BE2C (cell line): ENCODE data around the gene HOXC10.

ENCODE experiments used
- DNase-seq: peaks from one replicate; pipeline ENCODE4 v3.0.0-alpha.2; 2020
- H3K27me3 ChIP-seq: fragments of 250-450 bp; sonication (Bioruptor Pico); 2 replicates; pipeline ENCODE4 v1.5.1; 2020; ENCODE audit warnings: mild to moderate bottlenecking
- H3K36me3 ChIP-seq: fragments of 250-450 bp; sonication (Bioruptor Pico); 2 replicates; pipeline ENCODE4 v1.5.1; 2020; ENCODE audit warnings: mild to moderate bottlenecking
- H3K4me1 ChIP-seq: fragments of 250-450 bp; sonication (Bioruptor Pico); 2 replicates; pipeline ENCODE4 v1.5.1; 2020
- H3K4me3 ChIP-seq: 2 replicates; pipeline ENCODE4 v1.5.1; 2011; ENCODE audit warnings: low read depth, low read length
- H3K9me3 ChIP-seq: fragments of 250-450 bp; sonication (Bioruptor Pico); 2 replicates; pipeline ENCODE4 v1.5.1; 2020
- CTCF ChIP-seq: IDR thresholded peaks from 2 replicates; pipeline ENCODE4 v1.5.1; 2012; ENCODE audit warnings: mild to moderate bottlenecking, low read depth, low read length

Gene HOXC10

GRCh38 chr12:54029529-54030441, 44.8 kb downstream of the HOXC10 start:
- no peaks in the 10 kb centered on the region for H3K9me3 ChIP-seq
- peaks cover 9% of the 10 kb centered on the region for H3K4me1 ChIP-seq
- no peaks in the 10 kb centered on the region for H3K27me3 ChIP-seq
- H3K36me3 ChIP-seq = no peaks in the 10 kb centered on the region
- no peak for DNase-seq
- TF ChIP-seq CTCF = no peak
- peak overlapping the region; percentile 83 for H3K4me3 ChIP-seq

GRCh38 chr12:54030442-54030801, 45.5 kb downstream of the HOXC10 start:
- no peak for DNase-seq
- H3K27me3 ChIP-seq = no peaks in the 10 kb centered on the region
- TF ChIP-seq CTCF = no peak
- H3K9me3 ChIP-seq = no peaks in the 10 kb centered on the region
- peaks cover 13% of the 10 kb centered on the region for H3K4me1 ChIP-seq
- no peaks in the 10 kb centered on the region for H3K36me3 ChIP-seq
- no peak overlapping the region for H3K4me3 ChIP-seq

- H3K36me3 ChIP-seq = no peaks in the 10 kb centered on the region
- H3K4me3 ChIP-seq = no peak overlapping the region
- H3K9me3 ChIP-seq = no peaks in the 10 kb centered on the region
- peaks cover 16% of the 10 kb centered on the region for H3K4me1 ChIP-seq
- H3K27me3 ChIP-seq = no peaks in the 10 kb centered on the region
- TF ChIP-seq CTCF = no peak
- DNase-seq = no peak
Measured at GRCh38 chr12:54030889-54031471, 46.0 kb downstream of the HOXC10 start.

GRCh38 chr12:54031480-54031879, 46.5 kb downstream of the HOXC10 start:
- Histone ChIP-seq H3K4me3 (no peak overlapping the region), H3K36me3 (no peaks in the 10 kb centered on the region), H3K4me1 (peaks cover 18% of the 10 kb centered on the region), H3K27me3 (no peaks in the 10 kb centered on the region), H3K9me3 (no peaks in the 10 kb centered on the region)
- no peak for TF ChIP-seq CTCF
- DNase-seq = no peak

GRCh38 chr12:54032086-54032619, 47.2 kb downstream of the HOXC10 start:
- Histone ChIP-seq H3K36me3 (no peaks in the 10 kb centered on the region), H3K4me1 (peaks cover 25% of the 10 kb centered on the region), H3K9me3 (no peaks in the 10 kb centered on the region), H3K4me3 (no peak overlapping the region), H3K27me3 (no peaks in the 10 kb centered on the region)
- no peak for TF ChIP-seq CTCF
- no peak for DNase-seq
